Mesenchymal stem cell (in vitro differentiated cells and primary cell): Measurements from ENCODE around the gene SRGAP1.

Experiments
- DNase-seq: peaks from one replicate; pipeline ENCODE4 v3.0.0-alpha.2; 2013
- H2AFZ ChIP-seq: one replicate; pipeline ENCODE4 v1.6.1; 2013; ENCODE audit warnings: low read depth, mild to moderate bottlenecking, control low read depth, inconsistent platforms, low read length, moderate library complexity
- H2AK5ac ChIP-seq: 2 replicates; pipeline ENCODE4 v1.6.1; 2013; ENCODE audit warnings: low read length, moderate library complexity, mild to moderate bottlenecking, inconsistent platforms; ENCODE audit not compliant: severe bottlenecking
- H2BK120ac ChIP-seq: one replicate; pipeline ENCODE4 v1.6.1; 2013; ENCODE audit warnings: low read depth, mild to moderate bottlenecking, inconsistent platforms, low read length, moderate library complexity
- H2BK12ac ChIP-seq, 2 experiments: one replicate each; pipeline ENCODE4 v1.6.1; 2013; ENCODE audit warnings: inconsistent platforms in 2 of 2, low read length in 2 of 2, mild to moderate bottlenecking in 2 of 2, moderate library complexity in 2 of 2, control low read depth in 1 of 2
- H2BK15ac ChIP-seq: one replicate; pipeline ENCODE4 v1.6.1; 2013; ENCODE audit warnings: mild to moderate bottlenecking, low read depth, inconsistent platforms; ENCODE audit not compliant: poor library complexity, severe bottlenecking
- H2BK5ac ChIP-seq: 2 replicates; pipeline ENCODE4 v1.6.1; 2013; ENCODE audit warnings: low read depth, mild to moderate bottlenecking, low read length, control low read depth, inconsistent platforms; ENCODE audit not compliant: poor library complexity, severe bottlenecking
- H3K14ac ChIP-seq, 2 experiments: one replicate each; pipeline ENCODE4 v1.6.1; 2013; ENCODE audit warnings: inconsistent platforms in 2 of 2, low read length in 2 of 2, control low read depth in 1 of 2, mild to moderate bottlenecking in 1 of 2, moderate library complexity in 1 of 2
- H3K18ac ChIP-seq, 2 experiments: one replicate each; pipeline ENCODE4 v1.6.1; 2013; ENCODE audit warnings: inconsistent platforms in 2 of 2, low read length in 2 of 2, control low read depth in 1 of 2, low read depth in 1 of 2, mild to moderate bottlenecking in 1 of 2
- H3K23ac ChIP-seq, 2 experiments: one replicate each; pipeline ENCODE4 v1.6.1; 2013; ENCODE audit warnings: inconsistent platforms in 2 of 2, low read length in 2 of 2, mild to moderate bottlenecking in 2 of 2, moderate library complexity in 2 of 2, control low read depth in 1 of 2
- H3K27ac ChIP-seq: 2 replicates; pipeline ENCODE4 v1.5.1; 2013; ENCODE audit warnings: mild to moderate bottlenecking, moderate library complexity, low read length, control low read depth, inconsistent platforms; ENCODE audit not compliant: poor library complexity, severe bottlenecking
- H3K27me3 ChIP-seq, 2 experiments: 2 replicates each; pipeline versions ENCODE4 v1.6.1 to v1.7.0; 2013; ENCODE audit warnings: low read length in 2 of 2, mild to moderate bottlenecking in 2 of 2, moderate library complexity in 2 of 2, control low read depth in 1 of 2, inconsistent platforms in 1 of 2; ENCODE audit not compliant: control insufficient read depth in 1 of 2, insufficient read depth in 1 of 2
- H3K36me3 ChIP-seq, 2 experiments: 2 replicates each; pipeline versions ENCODE4 v1.6.1 to v1.7.0; 2013; ENCODE audit warnings: low read length in 2 of 2, control low read depth in 1 of 2, inconsistent platforms in 1 of 2, low read depth in 1 of 2, mild to moderate bottlenecking in 1 of 2; ENCODE audit not compliant: insufficient read depth in 2 of 2, control insufficient read depth in 1 of 2
- H3K4ac ChIP-seq, 2 experiments: one replicate each; pipeline ENCODE4 v1.6.1; 2013; ENCODE audit warnings: inconsistent platforms in 2 of 2, low read length in 2 of 2, mild to moderate bottlenecking in 2 of 2, moderate library complexity in 2 of 2, control low read depth in 1 of 2, low read depth in 1 of 2
- H3K4me1 ChIP-seq: 2 replicates; pipeline ENCODE4 v1.6.1; 2013; ENCODE audit warnings: low read depth, low read length, control low read depth; ENCODE audit not compliant: control insufficient read depth, insufficient read depth
- H3K4me2 ChIP-seq: 2 replicates; pipeline ENCODE4 v1.6.1; 2013; ENCODE audit warnings: low read length, mild to moderate bottlenecking, inconsistent platforms; ENCODE audit not compliant: poor library complexity, severe bottlenecking
- H3K4me3 ChIP-seq, 2 experiments: 2 replicates each; pipeline versions ENCODE4 v1.5.1 to v1.7.0; 2013; ENCODE audit warnings: low read length in 2 of 2, mild to moderate bottlenecking in 2 of 2, control low read depth in 1 of 2, low read depth in 1 of 2; ENCODE audit not compliant: insufficient read depth in 1 of 2
- H3K79me1 ChIP-seq: replicated peaks from 2 replicates; pipeline ENCODE4 v1.6.1; 2013; ENCODE audit warnings: mild to moderate bottlenecking, control low read depth, low read length, inconsistent platforms; ENCODE audit not compliant: poor library complexity, severe bottlenecking
- H3K9ac ChIP-seq: 2 replicates; pipeline ENCODE4 v1.7.0; 2013; ENCODE audit warnings: mild to moderate bottlenecking, low read length, moderate library complexity
- H3K9me3 ChIP-seq: 2 replicates; pipeline ENCODE4 v1.7.0; 2013; ENCODE audit warnings: mild to moderate bottlenecking, low read length; ENCODE audit not compliant: control insufficient read depth
- H4K8ac ChIP-seq: one replicate; pipeline ENCODE4 v1.6.1; 2013; ENCODE audit warnings: inconsistent platforms, mild to moderate bottlenecking, low read length, moderate library complexity
- H4K91ac ChIP-seq: one replicate; pipeline ENCODE4 v1.6.1; 2013; ENCODE audit warnings: mild to moderate bottlenecking, low read length, inconsistent platforms
- WGBS: methylation state at CpG from one replicate; pipeline ENCODE4 v1.1.7; 2013; ENCODE audit warnings: mixed read lengths; 5-methylcytosine and 5-hydroxymethylcytosine counted together

SRGAP1 gene

DNA sequence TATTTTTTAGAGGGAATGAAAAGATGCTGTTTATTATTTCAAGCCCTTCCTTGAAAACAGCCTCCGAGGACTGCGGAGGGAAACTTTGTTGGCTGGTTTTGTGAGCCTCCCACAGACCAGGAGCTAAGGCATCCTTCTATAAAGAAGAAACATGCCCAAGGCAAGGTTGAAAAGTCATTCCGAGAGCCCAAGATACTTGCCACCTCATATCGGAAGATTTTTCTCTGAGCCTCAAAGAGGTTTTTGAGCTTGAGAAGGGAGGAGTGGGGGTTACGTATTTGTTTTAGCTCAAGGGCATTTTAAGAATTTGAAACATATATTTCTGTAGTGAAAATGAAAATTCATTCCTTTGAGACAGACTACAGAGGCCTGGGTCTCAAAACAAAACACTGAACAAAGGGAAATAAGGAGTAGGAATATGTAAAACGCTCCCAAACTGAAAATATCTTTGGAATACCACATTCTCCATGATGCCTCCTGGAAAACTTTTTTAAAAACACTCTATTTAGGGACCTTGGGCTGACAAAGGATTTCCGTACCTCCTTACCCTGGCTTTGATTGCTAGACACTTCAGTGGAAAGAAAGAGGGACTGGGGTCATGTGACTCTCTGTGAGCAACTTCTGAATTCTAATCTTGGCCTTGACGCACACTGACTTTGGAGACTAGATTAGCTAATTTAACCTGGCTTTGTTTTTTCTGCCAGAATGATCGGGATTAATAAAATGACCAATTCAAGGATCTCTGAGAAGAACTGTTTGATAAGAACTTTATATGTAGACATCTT lies 180.9 kb downstream of the SRGAP1 start:
- Histone ChIP-seq H3K18ac (no peak overlapping the region), H3K27ac (no peak overlapping the region), H3K36me3 (peaks cover 6 to 50% of the 10 kb centered on the region in 2 experiments), H3K9me3 (no peaks in the 10 kb centered on the region), H3K4me1 (peaks cover 4% of the 10 kb centered on the region), H2BK120ac (no peak overlapping the region), H4K8ac (no peak overlapping the region), H2BK5ac (no peak overlapping the region), H3K4me2 (no peak overlapping the region), H3K23ac (no peak overlapping the region), H3K14ac (no peak overlapping the region), H2BK15ac (no peak overlapping the region), H3K4ac (no peak overlapping the region), H2AK5ac (no peak overlapping the region), H3K9ac (peak overlapping the region; percentile 38), H4K91ac (no peak overlapping the region), H2BK12ac (no peak overlapping the region), H3K4me3 (no peak overlapping the region), H2AFZ (no peak overlapping the region), H3K79me1 (peaks cover 26% of the 10 kb centered on the region), H3K27me3 (no peaks in the 10 kb centered on the region)
- 99% methylated on average over 8 of the region's 9 CpGs for WGBS
- no peak for DNase-seq

DNA sequence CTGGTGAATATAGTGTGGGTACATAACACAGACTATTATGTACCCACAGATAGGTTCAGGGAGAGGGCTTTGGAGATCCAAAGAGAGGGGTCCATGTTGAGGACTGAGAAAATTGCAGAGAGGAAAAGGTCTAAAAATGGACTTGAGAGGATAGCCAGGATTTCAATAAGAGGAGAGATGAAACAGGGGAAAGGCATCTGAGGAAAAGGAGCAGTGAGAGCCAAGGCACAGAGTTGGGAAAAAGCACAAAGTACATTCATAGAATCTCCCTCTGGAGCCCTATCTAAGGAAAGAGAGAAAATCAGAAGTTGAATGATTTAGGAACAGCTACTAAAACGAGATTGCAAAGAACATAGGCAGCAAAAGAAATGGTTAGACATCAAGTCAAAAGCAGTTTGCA lies 182.8 kb downstream of the SRGAP1 start:
- no peak overlapping the region for H2BK120ac ChIP-seq
- no peak overlapping the region for H3K14ac ChIP-seq
- H3K79me1 ChIP-seq: peaks cover 28% of the 10 kb centered on the region
- no peak overlapping the region for H3K27ac ChIP-seq
- no peak overlapping the region for H3K23ac ChIP-seq
- no peak overlapping the region for H2BK12ac ChIP-seq
- H2AFZ ChIP-seq: no peak overlapping the region
- no peaks in the 10 kb centered on the region for H3K9me3 ChIP-seq
- H2BK15ac ChIP-seq: no peak overlapping the region
- H3K27me3 ChIP-seq: no peaks in the 10 kb centered on the region
- H3K9ac ChIP-seq: peak overlapping the region; percentile 39
- no peak overlapping the region for H2BK5ac ChIP-seq
- H3K18ac ChIP-seq: no peak overlapping the region
- peak overlapping the region in 1 of 2 experiments; percentile 20 for H3K4me3 ChIP-seq
- peaks cover 6 to 49% of the 10 kb centered on the region in 2 experiments for H3K36me3 ChIP-seq
- no CpG with 5 or more reads among the region's 1 CpG for WGBS
- peak overlapping the region; percentile 9 for H2AK5ac ChIP-seq
- no peak overlapping the region for H3K4me2 ChIP-seq
- peaks cover 4% of the 10 kb centered on the region for H3K4me1 ChIP-seq
- DNase-seq: no peak
- no peak overlapping the region for H4K91ac ChIP-seq
- no peak overlapping the region for H4K8ac ChIP-seq
- H3K4ac ChIP-seq: no peak overlapping the region

DNA sequence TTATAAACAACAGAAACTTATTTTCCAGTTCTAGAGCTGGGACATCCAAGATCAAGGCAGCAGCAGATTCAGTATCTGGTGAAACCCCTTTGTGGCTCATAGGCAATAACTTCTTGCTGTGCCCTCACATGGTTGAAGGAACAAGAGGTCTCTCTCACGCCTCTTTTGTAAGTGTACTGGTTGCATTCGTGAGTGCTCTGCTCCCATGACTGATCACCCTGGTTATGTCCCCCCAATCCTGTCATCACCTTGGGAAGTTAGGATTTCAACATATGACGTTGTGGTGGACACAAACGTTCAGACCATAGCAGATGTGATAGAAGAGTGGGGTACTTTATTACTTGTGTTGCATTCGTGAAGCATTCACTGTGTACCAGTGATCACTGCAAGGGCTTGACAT lies 184.0 kb downstream of the SRGAP1 start:
- Histone ChIP-seq H2BK12ac (no peak overlapping the region), H2BK120ac (no peak overlapping the region), H3K4me3 (peak overlapping the region in 1 of 2 experiments; percentile 32), H3K27ac (no peak overlapping the region), H3K4me2 (no peak overlapping the region), H3K36me3 (peaks cover 8 to 47% of the 10 kb centered on the region in 2 experiments), H3K23ac (no peak overlapping the region), H3K4ac (no peak overlapping the region), H2AK5ac (no peak overlapping the region), H3K4me1 (peaks cover 4% of the 10 kb centered on the region), H3K9me3 (no peaks in the 10 kb centered on the region), H4K91ac (no peak overlapping the region), H2BK5ac (no peak overlapping the region), H3K27me3 (no peaks in the 10 kb centered on the region), H2BK15ac (no peak overlapping the region), H2AFZ (no peak overlapping the region), H3K14ac (no peak overlapping the region), H3K9ac (peak overlapping the region; percentile 73), H3K18ac (no peak overlapping the region), H3K79me1 (peaks cover 30% of the 10 kb centered on the region), H4K8ac (no peak overlapping the region)
- DNase-seq: peak; percentile 29
- WGBS: 100% methylated on average over 2 of the region's 5 CpGs

DNA sequence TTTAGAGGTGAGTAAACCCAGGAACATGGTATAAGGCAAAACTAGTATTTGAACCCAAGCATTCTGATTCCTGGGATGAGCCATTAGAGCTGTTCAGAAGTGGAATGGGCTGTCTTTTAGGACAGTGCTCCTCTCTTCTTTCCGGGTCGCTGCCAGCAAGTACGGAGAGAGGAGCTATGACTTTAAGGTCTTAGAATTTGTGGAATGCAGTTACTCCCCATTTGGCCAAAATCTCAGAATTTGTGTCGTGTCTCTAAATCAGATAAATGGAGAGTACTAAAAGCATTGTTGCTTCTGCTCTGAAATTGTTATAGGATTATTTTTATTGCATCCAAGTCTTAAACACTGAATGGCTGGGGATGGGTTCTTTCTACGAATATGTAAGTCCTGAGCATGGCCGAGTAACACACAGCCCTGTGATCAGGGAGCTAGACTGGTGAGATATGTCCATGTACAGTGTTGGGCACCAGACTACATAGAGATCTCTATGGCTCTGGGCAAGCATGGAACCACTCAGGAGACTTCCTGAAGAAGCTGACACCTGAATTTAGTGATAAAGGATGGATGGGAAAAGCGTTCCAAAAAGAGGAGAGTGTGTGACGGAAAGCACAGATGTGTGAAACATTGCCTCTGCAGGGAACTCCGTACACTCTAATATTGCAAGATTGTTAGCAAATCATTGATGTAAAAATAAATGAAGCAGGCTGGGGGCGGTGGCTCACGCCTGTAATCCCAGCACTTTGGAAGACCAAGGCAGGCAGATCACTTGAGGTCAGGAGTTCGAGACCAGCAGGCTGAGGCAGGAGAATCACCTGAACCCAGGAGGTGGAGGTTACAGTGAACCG lies 184.7 kb downstream of the SRGAP1 start:
- H4K91ac ChIP-seq: no peak overlapping the region
- no peak overlapping the region for H4K8ac ChIP-seq
- H3K4me3 ChIP-seq: peak overlapping the region in 1 of 2 experiments; percentile 46
- no peak overlapping the region for H2BK120ac ChIP-seq
- H2AK5ac ChIP-seq: peak overlapping the region; percentile 50
- no peaks in the 10 kb centered on the region for H3K9me3 ChIP-seq
- no peak for DNase-seq
- H3K36me3 ChIP-seq: peaks cover 6 to 42% of the 10 kb centered on the region in 2 experiments
- H3K4me1 ChIP-seq: peaks cover 2% of the 10 kb centered on the region
- no peak overlapping the region for H3K4me2 ChIP-seq
- no peak overlapping the region for H2AFZ ChIP-seq
- peak overlapping the region in 1 of 2 experiments; percentile 73 for H2BK12ac ChIP-seq
- H3K79me1 ChIP-seq: peaks cover 27% of the 10 kb centered on the region
- H3K14ac ChIP-seq: no peak overlapping the region
- no peak overlapping the region for H3K23ac ChIP-seq
- H3K4ac ChIP-seq: no peak overlapping the region
- WGBS: 73% methylated on average over 12 of the region's 13 CpGs
- H2BK15ac ChIP-seq: no peak overlapping the region
- no peak overlapping the region for H2BK5ac ChIP-seq
- H3K18ac ChIP-seq: no peak overlapping the region
- H3K9ac ChIP-seq: peak overlapping the region; percentile 73
- H3K27me3 ChIP-seq: no peaks in the 10 kb centered on the region
- H3K27ac ChIP-seq: peak overlapping the region; percentile 71
